HUES48 (cell line): ENCODE data around the gene GSC2.

ENCODE experiments used
- H3K27ac ChIP-seq: one replicate; pipeline ENCODE4 v1.7.0; 2013; ENCODE audit warnings: low read depth, low read length, inconsistent platforms
- H3K27me3 ChIP-seq: 2 replicates; pipeline ENCODE4 v1.6.1; 2013; ENCODE audit warnings: mild to moderate bottlenecking, low read length; ENCODE audit not compliant: control insufficient read depth, insufficient read depth
- H3K36me3 ChIP-seq: 2 replicates; pipeline ENCODE4 v1.6.1; 2013; ENCODE audit warnings: low read length; ENCODE audit not compliant: control insufficient read depth, insufficient read depth
- H3K4me1 ChIP-seq: 2 replicates; pipeline ENCODE4 v1.6.1; 2013; ENCODE audit warnings: mild to moderate bottlenecking, low read length; ENCODE audit not compliant: control insufficient read depth, insufficient read depth
- H3K4me3 ChIP-seq: 2 replicates; pipeline ENCODE4 v1.5.1; 2013; ENCODE audit warnings: mild to moderate bottlenecking, low read depth, low read length
- H3K9ac ChIP-seq: 2 replicates; pipeline ENCODE4 v1.6.1; 2013; ENCODE audit warnings: mild to moderate bottlenecking, low read depth, low read length, moderate library complexity
- H3K9me3 ChIP-seq: 2 replicates; pipeline ENCODE4 v1.6.1; 2013; ENCODE audit warnings: low read length; ENCODE audit not compliant: control insufficient read depth, insufficient read depth

Gene GSC2

DNA sequence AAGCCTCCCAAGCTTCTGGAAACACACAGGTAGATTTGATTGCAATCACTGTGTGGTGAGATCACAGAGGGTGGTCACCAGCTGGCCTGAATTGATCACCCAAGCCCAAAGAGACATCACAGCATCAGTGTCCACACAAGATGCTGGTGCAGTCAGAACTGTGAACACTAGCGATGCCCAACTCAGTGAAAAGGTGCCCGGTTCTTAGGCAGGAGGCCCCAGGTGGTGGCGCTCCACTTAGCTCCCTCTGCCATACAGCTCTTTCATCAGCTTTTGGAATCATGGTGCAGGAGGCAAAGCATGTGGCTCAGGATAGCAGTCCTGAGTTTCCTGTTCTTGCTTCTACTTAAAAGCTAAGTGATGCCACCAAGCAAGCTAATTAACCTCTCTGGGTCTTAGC is 39.0 kb downstream of the GSC2 start:
- H3K4me3 ChIP-seq, result no peak overlapping the region
- no peaks in the 10 kb centered on the region for H3K9me3 ChIP-seq
- H3K9ac ChIP-seq, result no peak overlapping the region; the same call in 1 of the 2 replicates
- H3K36me3 ChIP-seq, result no peaks in the 10 kb centered on the region
- peaks cover 24% of the 10 kb centered on the region for H3K4me1 ChIP-seq
- no peak overlapping the region for H3K27ac ChIP-seq
- no peaks in the 10 kb centered on the region for H3K27me3 ChIP-seq

DNA sequence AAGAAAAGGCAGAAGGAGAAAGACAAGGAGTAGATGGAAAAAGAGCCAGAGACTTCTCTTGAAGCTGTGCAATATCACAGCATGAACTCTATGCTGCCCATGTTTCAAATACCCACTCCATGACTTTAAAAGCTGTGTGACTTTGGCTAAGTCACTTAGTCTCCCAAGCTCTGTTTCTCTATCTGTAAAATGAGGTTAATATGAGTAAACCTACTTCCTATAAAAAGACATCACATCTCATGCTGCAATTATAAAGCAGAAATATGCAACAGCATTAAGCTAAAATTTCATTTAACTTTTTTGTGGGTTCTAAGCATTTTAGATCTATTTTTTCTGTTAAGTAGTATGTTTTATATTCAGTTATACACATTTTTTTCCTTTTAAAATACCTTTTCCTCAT is 39.4 kb downstream of the GSC2 start:
- Histone ChIP-seq H3K4me1 (peaks cover 24% of the 10 kb centered on the region), H3K9ac (no peak overlapping the region), H3K27me3 (no peaks in the 10 kb centered on the region), H3K9me3 (no peaks in the 10 kb centered on the region), H3K27ac (no peak overlapping the region), H3K4me3 (no peak overlapping the region), H3K36me3 (no peaks in the 10 kb centered on the region)

DNA sequence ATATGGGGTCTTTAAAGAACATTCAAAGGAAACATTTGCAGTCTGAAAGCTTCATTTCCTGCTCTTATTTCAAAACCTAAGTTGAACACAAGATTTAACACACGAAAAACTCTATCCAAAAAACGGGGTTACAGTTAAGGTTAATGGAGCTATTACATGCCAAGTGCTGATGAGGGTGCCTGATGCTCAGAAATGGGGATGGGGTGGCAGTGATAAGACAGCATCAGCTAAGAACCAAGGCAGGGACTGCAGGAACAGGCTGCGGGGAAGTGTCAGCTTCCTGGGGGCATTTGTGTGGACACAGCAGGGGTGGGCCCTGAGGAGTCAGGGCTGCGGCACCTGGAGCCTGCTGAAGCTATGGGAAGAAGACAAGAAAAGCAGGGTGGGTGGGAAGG is 40.0 kb downstream of the GSC2 start:
- Histone ChIP-seq H3K4me1 (peaks cover 24% of the 10 kb centered on the region), H3K9me3 (no peaks in the 10 kb centered on the region), H3K27me3 (no peaks in the 10 kb centered on the region), H3K9ac (no peak overlapping the region), H3K36me3 (no peaks in the 10 kb centered on the region), H3K4me3 (no peak overlapping the region), H3K27ac (no peak overlapping the region)

GRCh38 chr22:19109198-19110063 is 40.7 kb downstream of the GSC2 start:
- Histone ChIP-seq H3K4me3 (no peak overlapping the region), H3K4me1 (peaks cover 24% of the 10 kb centered on the region), H3K9ac (no peak overlapping the region), H3K36me3 (no peaks in the 10 kb centered on the region), H3K27ac (no peak overlapping the region), H3K9me3 (no peaks in the 10 kb centered on the region), H3K27me3 (no peaks in the 10 kb centered on the region)

DNA sequence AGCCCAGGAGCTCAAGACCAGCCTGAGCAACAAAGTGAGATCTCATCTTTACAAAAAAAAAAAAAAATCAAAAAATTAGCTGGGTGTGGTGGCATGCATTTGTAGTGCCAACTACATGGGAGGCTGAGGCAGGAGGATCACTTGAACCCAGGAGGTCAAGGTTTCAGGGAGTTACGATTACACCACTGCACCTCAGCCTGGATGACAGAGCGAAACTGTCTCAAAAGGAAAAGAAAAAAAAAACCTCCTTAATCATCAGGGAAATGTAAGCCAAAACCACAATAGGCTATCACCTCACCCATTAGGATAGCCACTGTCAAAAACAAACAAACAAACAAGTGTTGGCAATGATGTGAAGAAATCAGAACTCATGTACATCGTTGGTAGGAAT is 41.3 kb downstream of the GSC2 start:
- H3K27me3 ChIP-seq, result no peaks in the 10 kb centered on the region
- H3K9me3 ChIP-seq, result no peaks in the 10 kb centered on the region
- H3K27ac ChIP-seq, result no peak overlapping the region
- H3K9ac ChIP-seq, result no peak overlapping the region
- no peaks in the 10 kb centered on the region for H3K36me3 ChIP-seq
- H3K4me1 ChIP-seq, result peaks cover 24% of the 10 kb centered on the region
- H3K4me3 ChIP-seq, result no peak overlapping the region

- no peaks in the 10 kb centered on the region for H3K36me3 ChIP-seq
Observed at GRCh38 chr22:19107730-19108074, 42.4 kb downstream of the GSC2 start.

DNA sequence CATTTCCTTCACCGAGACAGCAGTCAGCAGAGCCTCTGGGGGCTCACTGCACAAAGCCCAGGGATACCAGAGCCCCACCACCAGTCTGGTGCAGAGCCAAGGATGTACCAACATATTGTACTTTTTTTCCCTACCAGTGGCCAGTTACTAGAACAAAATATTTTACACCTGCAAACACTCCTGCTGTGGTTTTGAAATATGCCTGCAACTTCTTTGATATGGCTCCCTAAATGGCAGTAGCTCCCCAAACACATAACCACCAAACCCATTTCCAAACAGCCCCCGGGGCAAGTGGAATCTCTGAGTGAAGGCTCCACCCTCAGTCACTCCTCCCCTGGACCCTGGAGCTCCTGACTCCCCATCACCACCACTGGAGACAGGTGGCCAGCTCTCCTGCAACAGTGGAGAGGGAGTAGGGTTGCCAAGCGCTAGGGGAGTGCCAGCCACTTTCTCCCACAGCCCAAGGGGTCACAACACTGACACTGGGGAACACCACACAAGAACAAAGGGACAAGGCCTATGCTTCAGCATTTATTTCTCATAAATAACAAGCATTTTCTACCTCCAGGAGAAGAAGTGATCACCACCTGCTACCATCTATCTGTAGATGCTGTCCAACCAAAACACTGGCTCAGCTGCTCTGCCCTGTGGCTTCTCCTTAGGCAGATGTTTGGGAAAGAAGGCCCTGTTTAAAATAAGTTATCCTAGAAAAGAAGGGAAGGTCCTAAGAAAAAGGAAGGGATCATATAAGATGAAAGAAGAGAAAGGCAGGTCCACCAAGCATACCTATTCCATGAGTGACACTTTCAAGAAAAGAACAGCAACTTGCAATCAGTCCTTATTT is 43.0 kb downstream of the GSC2 start:
- Histone ChIP-seq H3K27me3 (no peaks in the 10 kb centered on the region), H3K9me3 (no peaks in the 10 kb centered on the region), H3K4me1 (peaks cover 24% of the 10 kb centered on the region), H3K4me3 (no peak overlapping the region), H3K9ac (no peak overlapping the region), H3K27ac (no peak overlapping the region), H3K36me3 (no peaks in the 10 kb centered on the region)

More at GRCh38 chr22:19107730-19108074, 42.4 kb downstream of the GSC2 start:
- H3K27ac ChIP-seq, result no peak overlapping the region
- H3K4me1 ChIP-seq, result peaks cover 24% of the 10 kb centered on the region
- no peak overlapping the region for H3K9ac ChIP-seq
- H3K27me3 ChIP-seq, result no peaks in the 10 kb centered on the region
- no peaks in the 10 kb centered on the region for H3K9me3 ChIP-seq
- no peak overlapping the region for H3K4me3 ChIP-seq

DNA sequence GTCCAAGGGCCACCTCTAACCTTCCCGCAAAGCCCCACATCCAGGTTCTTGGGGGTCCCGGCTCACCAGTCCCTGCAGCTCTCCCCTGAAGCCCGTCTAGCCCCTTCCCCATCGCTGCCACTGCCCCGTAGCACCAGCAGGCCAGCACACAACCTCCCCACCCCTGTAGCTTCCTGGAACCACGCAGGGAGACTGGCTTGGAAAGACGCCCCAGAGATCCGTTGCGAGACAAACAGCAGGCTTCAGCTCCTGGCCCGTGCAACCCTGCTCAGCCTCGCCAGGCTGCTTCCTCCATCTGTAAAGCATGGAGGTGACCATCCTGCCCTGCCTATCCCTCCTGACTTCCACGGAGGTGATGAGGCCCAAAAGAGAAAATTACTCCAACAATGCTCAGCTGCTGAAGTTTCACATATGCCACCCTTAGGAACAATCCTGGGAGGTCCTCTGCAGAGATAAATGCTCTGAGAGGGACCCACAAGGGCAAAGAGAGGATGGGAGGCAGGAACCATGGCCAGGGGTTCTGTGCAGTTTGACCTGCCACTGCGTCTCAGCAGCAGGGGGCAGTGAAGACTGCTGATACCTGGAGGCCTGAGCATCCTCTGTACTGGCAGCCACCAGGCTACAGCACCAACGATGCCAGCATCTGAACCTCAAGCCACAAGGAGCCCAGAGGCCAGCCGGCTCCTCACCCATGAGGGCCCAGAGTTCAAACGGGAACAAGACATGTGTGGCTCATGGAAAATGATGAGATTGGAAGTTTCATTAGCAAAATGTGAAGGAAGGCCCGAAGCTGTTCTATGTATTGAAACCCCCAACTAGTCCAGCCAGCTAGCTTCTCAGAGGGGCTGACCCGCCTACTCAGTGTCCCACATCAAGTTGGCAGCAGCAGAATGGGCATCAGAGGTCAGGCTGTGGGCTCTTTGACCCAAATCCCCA is 44.0 kb downstream of the GSC2 start:
- Histone ChIP-seq H3K36me3 (no peaks in the 10 kb centered on the region; the same call in 1 of the 2 replicates), H3K4me1 (peaks cover 19% of the 10 kb centered on the region), H3K27ac (no peak overlapping the region), H3K9me3 (no peaks in the 10 kb centered on the region), H3K9ac (no peak overlapping the region), H3K27me3 (no peaks in the 10 kb centered on the region), H3K4me3 (no peak overlapping the region)

DNA sequence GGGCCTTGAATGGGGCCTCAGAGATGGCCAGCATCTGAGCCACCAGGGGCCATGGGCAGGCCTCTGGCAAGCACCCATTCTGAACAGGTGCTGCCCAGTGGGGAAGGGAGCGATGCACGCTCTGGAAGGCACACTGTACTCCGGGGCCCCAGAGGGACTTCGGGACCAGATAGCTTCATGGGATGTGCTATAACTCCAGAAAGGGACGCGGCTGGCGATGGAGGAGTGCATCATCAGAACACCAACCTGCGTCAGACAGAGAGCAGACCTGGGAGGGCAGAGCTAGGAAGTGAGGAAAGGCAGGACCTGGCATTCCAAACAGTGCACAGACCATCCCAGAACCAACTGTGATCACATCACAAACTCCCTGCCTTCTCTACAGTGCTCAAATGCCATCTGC is 44.6 kb downstream of the GSC2 start:
- no peaks in the 10 kb centered on the region; the same call in 1 of the 2 replicates for H3K36me3 ChIP-seq
- H3K9ac ChIP-seq, result no peak overlapping the region
- peaks cover 12% of the 10 kb centered on the region for H3K4me1 ChIP-seq
- H3K4me3 ChIP-seq, result no peak overlapping the region
- no peak overlapping the region for H3K27ac ChIP-seq
- no peaks in the 10 kb centered on the region for H3K27me3 ChIP-seq
- no peaks in the 10 kb centered on the region for H3K9me3 ChIP-seq

DNA sequence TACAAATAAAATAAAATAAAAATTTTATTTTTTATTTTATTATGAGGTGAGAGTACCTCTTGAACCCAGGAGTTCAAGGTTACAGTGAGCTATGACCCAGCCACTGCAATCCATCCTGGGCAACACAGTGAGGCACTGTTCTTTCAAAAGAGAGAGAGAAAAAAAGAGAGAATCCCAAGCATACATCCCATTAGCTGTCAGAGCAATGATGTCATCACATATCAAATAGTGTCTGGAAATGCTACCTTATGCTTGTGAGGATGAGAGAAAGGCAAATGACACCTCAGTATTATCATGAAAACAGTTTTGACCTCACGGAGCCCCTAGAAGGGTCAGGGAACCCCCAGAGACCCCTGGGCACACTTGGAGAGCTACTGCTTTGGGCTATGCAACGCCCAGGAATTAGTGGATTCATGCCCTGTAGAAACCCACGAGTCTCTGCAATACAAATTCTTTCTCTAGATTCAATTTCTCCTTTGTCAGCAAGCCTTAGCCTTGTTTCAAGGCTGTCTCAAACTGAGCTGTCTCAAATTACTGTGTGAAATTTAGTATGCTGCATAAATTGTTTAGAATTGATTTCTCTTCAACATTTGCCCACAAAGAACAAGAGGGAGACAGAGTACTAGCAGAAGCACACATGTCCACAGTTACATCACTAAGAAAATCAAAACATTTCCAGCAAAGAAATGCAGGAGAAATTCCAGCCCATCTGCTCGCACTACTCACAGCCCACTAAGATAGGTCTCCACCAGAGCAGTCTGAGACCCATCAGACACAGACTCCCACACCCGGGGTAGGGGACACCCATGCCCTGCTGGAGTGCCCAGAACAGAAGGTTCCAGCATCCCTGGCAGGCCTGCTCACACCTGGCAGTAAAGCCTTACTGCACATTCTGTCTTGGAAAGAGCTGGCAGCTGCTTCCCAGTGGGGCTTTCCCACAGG is 45.9 kb downstream of the GSC2 start:
- H3K4me1 ChIP-seq, result no peaks in the 10 kb centered on the region
- H3K36me3 ChIP-seq, result peaks cover under 1% of the 10 kb centered on the region; the same call in 1 of the 2 replicates
- H3K4me3 ChIP-seq, result no peak overlapping the region
- H3K27me3 ChIP-seq, result no peaks in the 10 kb centered on the region
- no peak overlapping the region for H3K9ac ChIP-seq
- no peaks in the 10 kb centered on the region for H3K9me3 ChIP-seq
- H3K27ac ChIP-seq, result no peak overlapping the region
